SK-N-SH treated with all-trans-retinoic acid at 6 μM for 48 hours (cell line): ENCODE measurements around the gene SLC38A4.

ENCODE experiments used
- ARNTL ChIP-seq: fragments of 450-650 bp; formaldehyde crosslinking; IDR thresholded peaks from 2 replicates; pipeline ENCODE4 v1.5.0; 2020; ENCODE audit warnings: low read depth, mild to moderate bottlenecking, moderate library complexity, borderline replicate concordance
- CREB5 ChIP-seq: fragments of 250-450 bp; sonication (Bioruptor Pico); IDR thresholded peaks from 2 replicates; pipeline ENCODE4 v1.5.1; 2020; ENCODE audit warnings: low read depth, mild to moderate bottlenecking, moderate library complexity
- CSRNP3 ChIP-seq: fragments of 250-450 bp; sonication (Bioruptor Pico); IDR thresholded peaks from 2 replicates; pipeline ENCODE4 v1.5.1; 2021; ENCODE audit warnings: mild to moderate bottlenecking, moderate library complexity
- GLIS3 ChIP-seq: fragments of 250-450 bp; sonication (Bioruptor Pico); IDR thresholded peaks from 2 replicates; pipeline ENCODE4 v1.5.0; 2020; ENCODE audit warnings: mild to moderate bottlenecking, moderate library complexity
- ISL1 ChIP-seq: fragments of 250-450 bp; sonication (Bioruptor Pico); IDR thresholded peaks from 2 replicates; pipeline ENCODE4 v2.1.2; 2022; ENCODE audit warnings: mild to moderate bottlenecking, moderate library complexity
- PATZ1 ChIP-seq: fragments of 250-450 bp; sonication (Bioruptor Pico); IDR thresholded peaks from 2 replicates; pipeline ENCODE4 v1.8.0; 2020; ENCODE audit warnings: mild to moderate bottlenecking, moderate library complexity, borderline replicate concordance
- PPARA ChIP-seq: fragments of 250-450 bp; sonication (Bioruptor Pico); IDR thresholded peaks from 2 replicates; pipeline ENCODE4 v1.5.0; 2020; ENCODE audit warnings: mild to moderate bottlenecking, borderline replicate concordance
- RARB ChIP-seq: fragments of 250-450 bp; sonication (Bioruptor Pico); IDR thresholded peaks from 2 replicates; pipeline ENCODE4 v1.8.0; 2021; ENCODE audit warnings: mild to moderate bottlenecking, moderate library complexity
- SNAI2 ChIP-seq: fragments of 250-450 bp; sonication (Bioruptor Pico); IDR thresholded peaks from 2 replicates; pipeline ENCODE4 v1.5.0; 2020; ENCODE audit warnings: mild to moderate bottlenecking, moderate library complexity
- TCF4 ChIP-seq: fragments of 250-450 bp; sonication (Bioruptor Pico); IDR thresholded peaks from 2 replicates; pipeline ENCODE4 v1.8.0; 2021; ENCODE audit warnings: mild to moderate bottlenecking, moderate library complexity, borderline replicate concordance
- ZFP3 ChIP-seq: fragments of 250-450 bp; sonication (Bioruptor Pico); IDR thresholded peaks from 2 replicates; pipeline ENCODE4 v1.5.0; 2020; ENCODE audit warnings: mild to moderate bottlenecking, moderate library complexity
- ZNF565 ChIP-seq: fragments of 450-650 bp; formaldehyde crosslinking; conservative IDR thresholded peaks from 2 replicates; pipeline ENCODE4 v1.5.0; 2020; ENCODE audit warnings: low read depth, mild to moderate bottlenecking, moderate library complexity

- TF ChIP-seq ISL1 (CRISPR knock-in tag): no peak
- TF ChIP-seq ZNF565 (CRISPR knock-in tag): no peak
- TF ChIP-seq ZFP3 (CRISPR knock-in tag): no peak
- TF ChIP-seq GLIS3 (CRISPR knock-in tag): no peak
- no peak for TF ChIP-seq PATZ1 (CRISPR knock-in tag)
- no peak for TF ChIP-seq SNAI2 (CRISPR knock-in tag)
- TF ChIP-seq TCF4: no peak
- TF ChIP-seq RARB: no peak
- no peak for TF ChIP-seq ARNTL (CRISPR knock-in tag)
- TF ChIP-seq CSRNP3 (CRISPR knock-in tag): no peak
- no peak for TF ChIP-seq PPARA (CRISPR knock-in tag)
- no peak for TF ChIP-seq CREB5 (CRISPR knock-in tag)
Measured at GRCh38 chr12:46814143-46814542, 11.7 kb downstream of the SLC38A4 start.
